Iris pigment epithelial cell (primary cell): ENCODE data around the gene GAP43.

ENCODE experiments used
- DNase-seq: peaks from one replicate; pipeline ENCODE4 v3.0.0-alpha.2; 2011; ENCODE audit warnings: low read depth

The GAP43 gene

GRCh38 chr3:115662356-115662755, 39.0 kb downstream of the GAP43 start:
- DNase-seq = no peak

DNA sequence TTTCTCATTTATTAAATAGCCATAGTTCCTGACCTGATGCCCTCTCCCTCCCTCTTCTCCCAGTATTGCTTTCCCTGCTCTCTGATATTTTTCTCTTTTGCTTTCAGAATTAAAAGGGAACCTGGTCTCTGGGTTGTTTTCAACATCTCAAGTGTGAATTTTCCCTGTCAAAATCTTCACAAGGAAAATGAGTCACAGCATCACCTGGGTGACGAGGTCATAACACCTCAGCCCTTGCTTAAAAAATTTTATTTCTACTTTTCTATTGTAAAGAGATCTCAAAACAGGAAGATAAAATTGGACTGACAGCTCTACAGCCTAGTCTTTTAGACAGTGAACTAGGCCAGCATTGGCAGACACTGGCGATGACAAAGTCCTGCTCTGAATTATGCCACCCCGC, 40.1 kb downstream of the GAP43 start:
- no peak for DNase-seq

- DNase-seq = no peak
Measured at GRCh38 chr3:115666081-115666480, 42.8 kb downstream of the GAP43 start.

- DNase-seq = peak; percentile 35
Measured at GRCh38 chr3:115666920-115667737, 43.8 kb downstream of the GAP43 start.

- no peak for DNase-seq
Measured at GRCh38 chr3:115667738-115668065, 44.4 kb downstream of the GAP43 start.

- DNase-seq = no peak
Measured at GRCh38 chr3:115670911-115671310, 47.6 kb downstream of the GAP43 start.

- peak; percentile 27 for DNase-seq
Measured at GRCh38 chr3:115671761-115672455, 48.6 kb downstream of the GAP43 start.

GRCh38 chr3:115673881-115674280, 50.6 kb downstream of the GAP43 start:
- no peak for DNase-seq

- DNase-seq = no peak
Measured at GRCh38 chr3:115676336-115676735, 53.0 kb downstream of the GAP43 start.

DNA sequence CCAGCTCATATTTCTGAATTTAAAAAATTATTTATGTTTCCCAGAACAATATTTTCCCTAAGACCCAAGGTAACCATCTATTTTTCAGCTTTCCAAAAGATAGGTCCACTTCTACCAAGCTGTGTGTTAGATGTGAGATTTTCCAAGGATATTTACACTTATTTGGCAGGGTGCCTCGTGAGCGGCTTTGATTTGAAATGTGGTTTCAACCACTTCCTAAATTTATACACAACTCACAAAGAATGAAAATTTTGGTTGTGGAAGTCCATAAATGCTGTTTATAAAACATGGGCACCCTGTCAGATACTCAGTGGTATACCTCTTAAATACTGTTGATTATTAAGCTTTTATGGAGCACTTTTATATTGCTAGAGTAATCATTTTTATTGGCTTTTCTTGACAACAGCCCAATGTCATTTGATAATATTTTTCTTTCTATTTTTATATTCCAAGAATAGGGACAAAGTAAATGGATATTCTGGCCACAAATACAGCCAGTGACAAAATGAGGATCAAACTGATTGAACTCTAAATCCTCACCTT, 57.6 kb downstream of the GAP43 start:
- DNase-seq = peak; percentile 22

- no peak for DNase-seq
Measured at GRCh38 chr3:115681736-115682135, 58.4 kb downstream of the GAP43 start.

GRCh38 chr3:115683305-115683704, 60.0 kb downstream of the GAP43 start:
- no peak for DNase-seq

- no peak for DNase-seq
Measured at GRCh38 chr3:115683773-115684172, 60.5 kb downstream of the GAP43 start.

DNA sequence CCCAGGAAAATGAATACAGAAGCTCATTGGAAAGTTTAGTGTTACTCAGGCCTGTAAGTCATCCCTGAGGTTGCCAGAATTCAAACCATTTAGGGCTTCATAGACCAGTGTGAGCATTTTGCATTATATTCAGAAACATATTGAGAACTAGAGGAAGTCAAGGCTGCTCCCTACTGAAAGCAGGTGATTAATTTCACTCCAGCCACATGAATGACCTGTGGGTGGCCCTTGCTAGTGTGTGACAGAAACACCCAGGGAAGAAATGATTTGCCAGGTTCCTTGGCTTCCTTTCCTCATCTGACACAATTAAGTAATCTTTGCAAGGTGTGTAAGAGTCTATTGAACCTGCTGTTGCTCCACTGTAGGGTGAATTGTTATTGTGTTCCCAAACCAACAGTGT, 61.8 kb downstream of the GAP43 start:
- DNase-seq = no peak

DNA sequence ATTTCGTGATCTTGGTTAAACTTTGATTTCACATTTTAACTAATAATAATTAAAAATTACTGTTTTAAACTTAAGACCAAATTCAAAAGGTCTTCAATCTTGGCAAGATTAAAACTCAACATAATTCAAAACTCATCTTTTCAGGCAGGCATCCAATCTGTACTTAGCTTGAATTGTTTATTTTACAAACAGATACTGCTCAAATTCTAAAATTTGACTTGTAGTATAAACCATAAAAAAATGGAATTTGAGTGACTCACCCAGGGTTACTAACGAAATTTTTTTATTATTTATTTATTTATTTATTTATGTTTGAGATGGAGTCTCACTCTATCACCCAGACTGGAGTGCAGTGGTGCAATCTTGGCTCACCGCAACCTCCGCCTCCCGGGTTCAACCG, 64.4 kb downstream of the GAP43 start:
- peak; percentile 18 for DNase-seq

GRCh38 chr3:115688418-115688817, 65.1 kb downstream of the GAP43 start:
- no peak for DNase-seq

- no peak for DNase-seq
Measured at GRCh38 chr3:115689928-115690327, 66.6 kb downstream of the GAP43 start.

- DNase-seq = no peak
Measured at GRCh38 chr3:115691964-115692363, 68.7 kb downstream of the GAP43 start.

GRCh38 chr3:115692887-115693524, 69.7 kb downstream of the GAP43 start:
- DNase-seq = peak; percentile 66

DNA sequence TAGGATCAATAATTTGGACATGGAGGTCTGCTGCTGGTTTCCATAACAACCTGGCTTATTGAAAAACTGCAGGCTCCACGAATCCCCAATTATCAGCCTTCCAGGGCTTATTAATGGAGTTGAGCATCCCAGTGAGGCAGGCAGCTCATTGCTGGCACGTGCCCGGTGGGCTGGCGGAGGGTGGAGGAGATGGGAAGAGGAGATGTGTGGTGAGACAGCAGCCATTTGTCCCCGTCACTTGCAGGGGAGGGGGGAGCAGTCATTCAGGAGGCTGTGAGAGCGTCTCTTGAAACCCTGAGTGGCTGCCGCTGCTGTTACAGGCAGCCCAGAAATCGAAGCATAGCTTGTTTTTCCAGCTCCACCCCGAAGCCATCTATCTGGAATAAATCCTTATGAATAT, 70.6 kb downstream of the GAP43 start:
- no peak for DNase-seq

DNA sequence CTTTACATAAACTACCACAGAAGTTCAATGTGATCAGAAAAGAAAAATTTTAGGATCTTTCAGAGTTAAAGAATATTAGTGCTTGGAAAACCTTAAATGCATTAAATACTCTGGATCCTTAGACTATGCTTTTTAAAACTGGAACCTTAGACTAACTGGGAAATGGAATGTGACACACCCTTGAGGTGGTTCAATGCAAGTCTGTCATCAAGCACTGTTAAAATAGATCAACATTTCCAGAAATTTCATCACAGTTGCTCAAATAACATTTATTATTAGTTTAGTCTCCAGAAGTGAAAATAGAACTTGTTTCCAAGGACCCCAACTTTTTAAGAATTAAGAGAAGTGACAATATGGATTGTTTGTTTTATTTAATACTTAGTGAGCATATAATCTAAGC, 71.8 kb downstream of the GAP43 start:
- DNase-seq = no peak

- no peak for DNase-seq
Measured at GRCh38 chr3:115697263-115698053, 74.1 kb downstream of the GAP43 start.
